Sigmoid colon (tissue), 4 donors: ENCODE measurements around the gene BRAP.

Experiments
- CTCF ChIP-seq, 4 experiments: fragments of 450-650 bp in 3 of 4; fragments of 200-600 bp in 1 of 4; IDR thresholded peaks; one replicate each; pipeline ENCODE4 v1.5.1; 2016 to 2019; ENCODE audit warnings: antibody characterized with exemption in 4 of 4, mild to moderate bottlenecking in 3 of 4, moderate library complexity in 2 of 4
- EP300 ChIP-seq, 4 donors: sonication (generic); formaldehyde crosslinking; IDR thresholded peaks; one replicate each; pipeline ENCODE4 v1.6.1; 2017; ENCODE audit warnings: antibody characterized with exemption in 4 of 4
- POLR2A ChIP-seq, 2 donors: fragments of 450-650 bp; IDR thresholded peaks; one replicate each; pipeline ENCODE4 v1.6.1; 2016; ENCODE audit warnings: antibody characterized with exemption in 2 of 2, mild to moderate bottlenecking in 2 of 2, moderate library complexity in 2 of 2
- POLR2AphosphoS5 ChIP-seq, 4 donors: sonication (generic); formaldehyde crosslinking; IDR thresholded peaks; one replicate each; pipeline ENCODE4 v1.6.1; 2017; ENCODE audit warnings: antibody characterized with exemption in 4 of 4

GRCh38 chr12:111677186-111677585 lies 8.6 kb downstream of the BRAP start:
- TF ChIP-seq CTCF (IDR thresholded peaks at IDR 0.05): no peak
- no peak for TF ChIP-seq POLR2A (IDR thresholded peaks at IDR 0.05)
- TF ChIP-seq POLR2AphosphoS5 (IDR thresholded peaks at IDR 0.05): no peak
- no peak for TF ChIP-seq EP300 (IDR thresholded peaks at IDR 0.05)
